BJ (cell line): ENCODE measurements around the gene SERPINA3. TPM values are rescaled to one million over a fixed set of nuclear protein-coding genes. Genes with fewer than 3 reads are reported as not detected.

ENCODE experiments used
- CTCF ChIA-PET: fragments of 350-600 bp; formaldehyde crosslinking; extraction: SDS; loops from one replicate; lab custom pipeline; 2021; ENCODE audit warnings: antibody characterized with exemption, inconsistent platforms; lab: Yijun Ruan, JAX
- POLR2A ChIA-PET: fragments of 300-600 bp; sonication (Branson Sonifier 250); formaldehyde crosslinking; extraction: SDS; loops from one replicate; lab custom pipeline; 2021; ENCODE audit warnings: antibody characterized with exemption; lab: Charles Lee
- DNase-seq: peaks from one replicate; pipeline ENCODE4 v3.0.0-alpha.2; 2011; ENCODE audit warnings: low read depth
- H3K27me3 ChIP-seq: 2 replicates; pipeline ENCODE4 v1.6.0; 2011; ENCODE audit warnings: low read length; ENCODE audit not compliant: control insufficient read depth, insufficient read depth
- H3K36me3 ChIP-seq: 2 replicates; pipeline ENCODE4 v1.5.1; 2011; ENCODE audit warnings: low read length; ENCODE audit not compliant: control insufficient read depth, insufficient read depth
- H3K4me3 ChIP-seq: 2 replicates; pipeline ENCODE4 v1.5.1; 2011; ENCODE audit warnings: low read depth, mild to moderate bottlenecking, control low read depth, low read length
- polyA plus RNA-seq: library from polyadenylated mRNA; depleted of rRNA; stranded (reverse); fragments of >200 nt; gene quantifications from 2 replicates; pipeline ENCODE4 v1.2.3, GENCODE V29; 2011
- TF ChIP-seq, protein P1 (sequence below): IDR thresholded peaks from 2 replicates; pipeline ENCODE4 v1.5.1; 2011; ENCODE audit warnings: low read depth, mild to moderate bottlenecking, control low read depth, inconsistent platforms, low read length, moderate library complexity; ENCODE audit not compliant: insufficient read depth

The SERPINA3 gene
- polyA plus RNA-seq, 1 experiment: 0.91 TPM

- Histone ChIP-seq H3K36me3 (no peaks in the 10 kb centered on the region), H3K4me3 (no peak overlapping the region), H3K27me3 (no peaks in the 10 kb centered on the region)
- TF ChIP-seq, protein P1, sequence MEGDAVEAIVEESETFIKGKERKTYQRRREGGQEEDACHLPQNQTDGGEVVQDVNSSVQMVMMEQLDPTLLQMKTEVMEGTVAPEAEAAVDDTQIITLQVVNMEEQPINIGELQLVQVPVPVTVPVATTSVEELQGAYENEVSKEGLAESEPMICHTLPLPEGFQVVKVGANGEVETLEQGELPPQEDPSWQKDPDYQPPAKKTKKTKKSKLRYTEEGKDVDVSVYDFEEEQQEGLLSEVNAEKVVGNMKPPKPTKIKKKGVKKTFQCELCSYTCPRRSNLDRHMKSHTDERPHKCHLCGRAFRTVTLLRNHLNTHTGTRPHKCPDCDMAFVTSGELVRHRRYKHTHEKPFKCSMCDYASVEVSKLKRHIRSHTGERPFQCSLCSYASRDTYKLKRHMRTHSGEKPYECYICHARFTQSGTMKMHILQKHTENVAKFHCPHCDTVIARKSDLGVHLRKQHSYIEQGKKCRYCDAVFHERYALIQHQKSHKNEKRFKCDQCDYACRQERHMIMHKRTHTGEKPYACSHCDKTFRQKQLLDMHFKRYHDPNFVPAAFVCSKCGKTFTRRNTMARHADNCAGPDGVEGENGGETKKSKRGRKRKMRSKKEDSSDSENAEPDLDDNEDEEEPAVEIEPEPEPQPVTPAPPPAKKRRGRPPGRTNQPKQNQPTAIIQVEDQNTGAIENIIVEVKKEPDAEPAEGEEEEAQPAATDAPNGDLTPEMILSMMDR: no peak
- ChIA-PET CTCF (no interaction called here), POLR2A (no interaction called here)
- no peak for DNase-seq
These were observed 26.1 kb downstream of the SERPINA3 start for GRCh38 chr14:94638339-94638738.

DNA sequence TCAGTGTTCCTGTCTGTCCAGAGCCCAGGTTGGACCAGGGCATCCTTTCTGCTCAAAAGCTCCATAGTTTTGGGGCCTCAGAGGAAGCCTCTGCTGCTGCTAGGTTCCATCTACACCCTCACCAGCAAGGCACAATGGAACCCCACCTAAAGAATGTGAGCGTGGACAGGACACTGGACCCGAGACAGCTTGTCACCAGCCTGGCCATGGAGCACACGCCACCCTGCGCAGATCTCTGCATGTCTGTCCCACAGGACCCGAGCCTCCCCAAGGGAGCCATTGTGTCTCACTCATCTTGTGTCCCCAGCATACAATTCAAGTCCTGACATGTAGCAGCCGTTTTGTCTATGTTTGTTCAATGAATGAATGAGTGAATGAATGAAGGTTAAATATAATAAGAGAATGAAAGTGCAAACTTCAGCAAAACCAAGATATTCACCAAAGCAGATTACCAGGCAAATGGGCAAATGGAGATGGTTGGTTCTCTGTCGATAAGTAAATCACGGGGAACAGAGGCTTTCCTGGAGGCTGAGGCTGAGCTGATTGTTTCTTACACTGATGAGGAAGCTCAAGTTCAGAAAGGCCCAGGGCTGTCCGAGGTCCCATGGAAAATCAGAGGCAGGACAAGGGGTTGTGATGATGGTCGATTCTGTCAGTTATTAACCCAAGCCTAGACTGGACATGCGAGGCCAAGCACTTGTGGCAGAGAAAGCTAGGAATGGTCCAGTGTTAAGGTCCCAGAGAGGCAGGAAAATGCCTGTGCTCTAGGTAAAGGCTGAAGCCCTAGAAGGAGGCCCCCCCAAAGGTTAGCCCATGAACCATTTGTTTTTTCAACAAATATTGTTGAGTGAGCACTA lies 27.0 kb downstream of the SERPINA3 start:
- H3K4me3 ChIP-seq: no peak overlapping the region
- no peak for DNase-seq
- TF ChIP-seq, protein P1: no peak
- no peaks in the 10 kb centered on the region for H3K27me3 ChIP-seq
- H3K36me3 ChIP-seq: no peaks in the 10 kb centered on the region
- ChIA-PET CTCF (no interaction called here), POLR2A (no interaction called here)

DNA sequence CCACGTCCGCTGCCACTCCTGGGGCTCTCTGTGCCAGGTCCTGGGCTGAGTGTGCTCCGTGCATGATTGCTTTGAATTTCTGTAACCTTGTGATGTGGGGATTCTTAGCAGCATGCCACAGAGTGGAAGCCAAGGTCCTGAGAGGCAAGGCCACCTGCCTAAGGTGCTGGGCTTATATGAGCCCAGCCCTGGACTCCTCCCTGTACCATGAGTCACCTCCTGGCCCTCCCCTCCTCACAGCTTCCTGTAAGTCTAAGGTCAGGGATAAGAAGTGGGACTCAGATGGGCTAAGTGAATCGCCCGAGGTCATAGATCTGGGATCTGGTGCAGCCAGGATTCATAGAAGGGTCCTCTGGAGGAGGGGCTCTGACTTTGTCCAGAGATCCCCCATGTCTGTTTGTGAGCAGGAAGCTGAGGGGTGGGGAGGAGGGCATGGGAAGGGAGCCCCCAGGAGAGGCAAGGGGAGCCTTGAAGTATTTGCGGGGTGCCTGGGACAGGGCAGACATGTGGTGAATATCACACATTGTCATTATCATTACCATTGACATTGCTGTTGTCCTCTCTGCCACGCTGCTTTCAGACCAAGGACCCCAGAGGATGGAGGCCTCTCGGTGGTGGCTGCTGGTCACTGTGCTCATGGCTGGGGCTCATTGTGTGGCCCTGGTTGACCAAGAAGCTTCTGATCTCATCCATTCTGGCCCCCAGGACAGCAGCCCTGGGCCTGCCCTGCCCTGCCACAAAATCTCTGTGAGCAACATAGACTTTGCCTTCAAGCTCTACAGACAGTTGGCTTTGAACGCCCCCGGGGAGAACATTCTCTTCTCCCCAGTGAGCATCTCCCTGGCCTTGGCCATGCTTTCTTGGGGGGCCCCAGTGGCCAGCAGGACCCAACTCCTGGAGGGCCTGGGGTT lies 28.8 kb downstream of the SERPINA3 start:
- ChIA-PET CTCF (no interaction called here), POLR2A (no interaction called here)
- DNase-seq: no peak
- TF ChIP-seq, protein P1: no peak
- no peaks in the 10 kb centered on the region for H3K36me3 ChIP-seq
- no peak overlapping the region for H3K4me3 ChIP-seq
- no peaks in the 10 kb centered on the region for H3K27me3 ChIP-seq

- H3K4me3 ChIP-seq: no peak overlapping the region
- ChIA-PET CTCF (no interaction called here), POLR2A (no interaction called here)
- H3K36me3 ChIP-seq: no peaks in the 10 kb centered on the region
- no peak for DNase-seq
- no peaks in the 10 kb centered on the region for H3K27me3 ChIP-seq
- TF ChIP-seq, protein P1: no peak
These were observed 29.4 kb downstream of the SERPINA3 start for GRCh38 chr14:94641632-94641955.
